Stimulated activated CD4-positive, alpha-beta T cell treated with anti-CD3 and anti-CD28 coated beads, Interleukin-12 subunit alpha, Interleukin-12 subunit beta, amount 100 ng/mL, for 4 hours (primary cell): ENCODE data around the gene SNAI3.

Source experiments
- DNase-seq: peaks from one replicate; pipeline ENCODE4 v3.0.0-alpha.2; 2020

The SNAI3 gene

GRCh38 chr16:88686439-88687253 lies at the start of gene SNAI3:
SNAI3 (minus strand) TSS chr16:88686507; CDS start chr16:88686406, 101 bp downstream.
- DNase-seq: peak; percentile 86

GRCh38 chr16:88736088-88736487 lies 49.8 kb upstream of the SNAI3 start:
- DNase-seq: no peak

- DNase-seq: no peak
Measured at GRCh38 chr16:88735616-88736015, 49.3 kb upstream of the SNAI3 start.

- no peak for DNase-seq
Measured at GRCh38 chr16:88735121-88735520, 48.8 kb upstream of the SNAI3 start.

DNA sequence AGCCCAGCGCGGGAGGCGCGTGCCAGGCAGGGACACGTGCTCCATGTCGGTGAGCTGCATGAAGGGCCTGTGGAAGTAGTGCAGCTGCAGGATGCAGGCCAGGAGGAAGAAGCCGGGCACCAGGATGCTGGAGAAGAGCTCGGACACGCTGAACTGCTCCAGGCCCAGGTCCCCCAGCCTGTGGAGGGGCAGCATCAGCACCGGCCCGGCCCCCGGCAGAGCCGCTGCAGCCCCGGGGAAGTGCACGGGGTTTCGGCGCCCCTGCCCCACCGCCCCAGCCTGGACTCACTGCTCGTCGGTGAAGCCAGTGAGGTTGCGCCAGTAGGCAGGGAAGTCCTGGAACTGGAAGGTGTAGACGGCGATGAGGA lies 48.0 kb upstream of the SNAI3 start:
- no peak for DNase-seq

DNA sequence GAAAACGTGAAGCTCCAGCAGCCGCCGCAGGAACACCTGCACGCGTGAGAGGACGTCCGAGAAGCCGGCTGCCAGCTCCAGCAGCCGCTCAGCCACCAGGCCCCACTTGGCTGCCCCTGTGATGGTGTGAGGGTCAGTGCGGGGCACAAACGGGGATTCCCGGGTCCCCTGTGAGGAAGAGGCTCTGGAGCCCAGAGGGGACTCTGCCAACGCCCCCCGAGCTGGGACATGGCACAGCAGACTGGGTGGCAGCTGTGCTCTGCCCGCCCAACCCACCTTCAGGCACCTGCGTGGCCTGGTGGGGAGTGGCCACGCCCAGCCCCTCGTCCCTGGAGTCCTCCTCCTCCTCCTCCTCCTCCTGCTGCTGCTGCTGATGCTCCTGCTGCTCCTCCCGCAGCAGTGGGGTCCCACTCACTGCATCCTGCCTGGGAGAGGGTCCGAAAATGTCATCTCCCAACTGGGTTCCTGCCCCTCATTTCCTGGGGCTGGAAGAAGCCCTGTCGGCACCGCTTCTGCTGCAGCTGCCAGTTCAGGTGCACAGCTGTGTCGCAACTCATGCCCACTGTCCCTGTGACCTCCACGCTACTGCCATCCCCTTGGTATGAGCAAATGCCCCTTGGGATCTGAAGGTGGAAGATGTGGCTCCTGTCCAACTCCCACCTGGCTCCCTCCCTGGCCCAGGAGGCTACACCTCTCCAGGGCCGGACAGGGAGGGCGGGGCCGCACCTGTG lies 47.5 kb upstream of the SNAI3 start:
- no peak for DNase-seq

GRCh38 chr16:88732961-88733294 lies 46.6 kb upstream of the SNAI3 start:
- no peak for DNase-seq

DNA sequence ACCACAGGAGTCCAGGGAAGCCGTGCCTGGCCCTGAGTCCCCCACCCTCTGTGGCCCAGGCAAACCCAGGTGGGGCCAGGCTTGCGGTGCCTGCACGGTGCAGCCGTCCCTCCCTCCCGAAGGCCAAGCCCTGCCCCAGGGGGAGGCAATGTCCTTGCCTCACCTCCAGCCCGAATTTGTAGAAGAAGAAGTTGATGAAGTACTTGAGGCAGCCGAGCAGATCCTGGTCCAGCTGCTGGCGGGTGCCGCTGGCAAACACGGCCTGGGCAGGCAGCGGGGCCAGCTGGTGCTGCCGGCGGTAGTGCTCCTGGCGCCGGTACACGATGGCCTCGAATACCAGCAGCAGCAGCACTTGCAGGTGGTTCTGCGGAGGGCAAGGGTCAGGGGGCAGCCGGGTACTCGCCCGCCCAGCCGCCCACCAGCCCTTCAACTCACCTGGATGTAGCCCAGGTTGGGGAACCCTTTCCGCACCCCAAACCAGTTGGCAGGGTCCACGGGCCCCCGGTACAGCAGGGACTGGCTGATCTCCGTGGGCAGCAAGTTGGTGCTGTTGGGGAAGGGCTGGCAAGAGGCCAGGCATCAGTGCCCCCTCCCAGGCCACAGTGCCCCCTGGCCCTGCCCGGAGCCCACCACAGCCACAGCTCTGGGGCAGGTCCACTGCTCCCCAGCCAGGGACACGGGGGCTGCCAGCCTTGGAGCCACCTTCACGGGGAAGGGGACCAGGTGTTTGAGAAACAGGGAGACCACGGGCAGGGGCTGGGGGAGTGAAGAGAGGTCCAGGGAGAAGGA lies 46.1 kb upstream of the SNAI3 start:
- DNase-seq: no peak

DNA sequence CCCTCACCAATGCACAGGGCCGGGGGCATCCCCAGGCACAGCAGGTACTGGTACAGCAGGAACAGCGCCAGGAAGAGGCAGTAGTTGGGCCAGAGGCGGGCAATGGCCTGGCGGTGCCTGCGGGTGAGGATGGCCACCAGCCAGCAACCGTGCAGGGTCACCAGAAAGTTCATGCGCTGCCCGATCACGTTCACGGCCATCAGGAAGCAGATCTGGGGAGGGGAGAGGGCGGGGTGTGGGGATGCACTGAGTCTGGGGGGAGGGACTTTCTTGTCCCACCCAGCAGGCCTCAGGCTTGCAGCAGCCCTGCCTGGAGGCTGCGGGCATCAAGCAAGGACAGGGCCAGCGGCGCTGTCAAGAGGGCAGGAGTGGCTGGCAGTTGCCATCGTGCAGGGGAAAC lies 45.4 kb upstream of the SNAI3 start:
- DNase-seq: no peak

- DNase-seq: no peak
Measured at GRCh38 chr16:88730632-88731607, 44.6 kb upstream of the SNAI3 start.

GRCh38 chr16:88727871-88728270 lies 41.6 kb upstream of the SNAI3 start:
- no peak for DNase-seq

DNA sequence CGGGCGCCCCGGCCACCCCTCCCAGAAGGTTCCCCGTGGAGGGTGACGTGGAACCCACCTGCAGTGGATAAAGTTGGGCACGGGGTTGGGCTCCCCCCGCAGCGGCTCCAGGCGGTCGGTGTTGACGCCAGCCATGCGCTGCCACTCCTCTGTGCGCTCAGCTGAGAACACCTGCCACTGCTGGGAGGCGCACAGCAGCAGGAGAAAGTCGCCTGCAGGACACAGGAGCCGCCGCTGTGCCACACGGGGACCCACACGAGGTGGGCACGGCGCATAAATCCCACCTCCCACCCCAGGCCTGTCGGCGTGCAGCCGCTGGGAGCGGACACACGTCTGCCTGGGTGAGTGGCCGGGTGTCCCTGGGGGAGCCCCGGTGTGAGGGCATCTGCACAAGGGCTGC lies 40.7 kb upstream of the SNAI3 start:
- DNase-seq: no peak

DNA sequence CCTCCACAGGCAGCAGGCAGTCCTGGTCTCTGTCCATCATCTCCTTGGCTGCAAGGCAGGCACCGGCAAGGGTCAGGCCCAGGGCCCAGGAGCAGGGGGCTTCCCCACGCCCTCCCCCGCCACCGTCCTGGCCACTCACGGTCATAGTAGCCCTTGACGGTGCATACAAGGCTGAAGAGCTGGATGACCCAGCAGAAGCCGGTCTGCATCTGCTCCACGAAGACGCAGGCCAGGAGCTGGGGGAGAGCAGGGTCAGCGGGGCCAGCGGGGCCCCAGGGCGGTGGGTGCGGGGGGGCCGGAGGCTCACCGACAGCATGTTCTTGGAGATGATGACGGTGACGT lies 40.1 kb upstream of the SNAI3 start:
- DNase-seq: no peak

- no peak for DNase-seq
Measured at GRCh38 chr16:88725609-88726407, 39.5 kb upstream of the SNAI3 start.

DNA sequence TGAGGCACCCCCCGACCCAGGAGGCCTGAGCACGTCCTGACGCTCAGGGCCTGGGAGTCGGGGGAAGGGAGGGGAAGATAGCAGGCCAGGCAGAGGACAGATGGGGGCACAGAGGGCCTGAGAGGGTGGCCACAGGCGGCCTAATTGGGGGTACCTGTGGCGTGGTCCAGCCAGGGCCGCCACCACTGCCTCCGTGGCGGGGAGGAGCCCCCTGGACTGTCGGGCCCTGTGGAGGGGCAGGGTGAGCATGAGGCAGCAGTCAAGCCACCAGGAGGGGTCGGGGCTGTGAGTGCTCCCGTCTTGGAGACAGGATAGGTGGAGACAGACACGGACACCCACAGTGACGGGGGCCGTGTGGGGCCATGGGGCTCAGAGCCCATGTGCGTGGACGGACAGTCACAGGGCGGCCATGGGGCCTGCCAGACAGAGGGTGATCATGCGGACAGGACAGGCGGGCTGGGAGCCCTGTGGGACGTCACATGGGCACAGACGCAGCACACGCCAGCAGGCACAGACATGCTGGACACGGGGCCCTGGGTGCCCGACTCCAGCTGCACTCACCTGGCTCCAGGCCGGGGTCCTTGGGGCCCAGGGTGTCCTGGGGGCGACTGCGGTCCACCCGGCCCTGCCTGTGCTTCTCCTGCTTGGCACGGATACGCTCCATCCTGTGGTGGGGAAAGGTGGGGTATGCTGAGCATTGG lies 38.7 kb upstream of the SNAI3 start:
- no peak for DNase-seq

- no peak for DNase-seq
Measured at GRCh38 chr16:88723911-88724310, 37.6 kb upstream of the SNAI3 start.

DNA sequence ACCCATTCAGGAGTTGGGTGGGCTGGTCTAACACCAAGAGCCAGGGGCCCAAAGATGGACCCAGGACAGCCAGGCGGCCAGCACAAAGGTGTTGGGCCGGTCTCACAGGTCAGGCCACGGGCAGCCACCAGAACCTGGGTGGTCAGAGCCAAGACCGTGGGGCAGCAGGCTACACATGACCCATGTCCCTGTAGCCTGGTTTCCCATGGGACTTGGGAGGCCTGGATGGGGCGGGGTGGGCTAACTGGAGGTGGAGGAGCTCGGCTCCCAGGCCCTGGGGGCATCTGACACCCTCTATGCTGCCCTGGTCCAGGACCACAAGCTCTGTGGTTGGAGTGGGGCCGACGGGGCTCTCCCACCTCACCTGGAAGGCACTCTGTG lies 37.2 kb upstream of the SNAI3 start:
- no peak for DNase-seq

DNA sequence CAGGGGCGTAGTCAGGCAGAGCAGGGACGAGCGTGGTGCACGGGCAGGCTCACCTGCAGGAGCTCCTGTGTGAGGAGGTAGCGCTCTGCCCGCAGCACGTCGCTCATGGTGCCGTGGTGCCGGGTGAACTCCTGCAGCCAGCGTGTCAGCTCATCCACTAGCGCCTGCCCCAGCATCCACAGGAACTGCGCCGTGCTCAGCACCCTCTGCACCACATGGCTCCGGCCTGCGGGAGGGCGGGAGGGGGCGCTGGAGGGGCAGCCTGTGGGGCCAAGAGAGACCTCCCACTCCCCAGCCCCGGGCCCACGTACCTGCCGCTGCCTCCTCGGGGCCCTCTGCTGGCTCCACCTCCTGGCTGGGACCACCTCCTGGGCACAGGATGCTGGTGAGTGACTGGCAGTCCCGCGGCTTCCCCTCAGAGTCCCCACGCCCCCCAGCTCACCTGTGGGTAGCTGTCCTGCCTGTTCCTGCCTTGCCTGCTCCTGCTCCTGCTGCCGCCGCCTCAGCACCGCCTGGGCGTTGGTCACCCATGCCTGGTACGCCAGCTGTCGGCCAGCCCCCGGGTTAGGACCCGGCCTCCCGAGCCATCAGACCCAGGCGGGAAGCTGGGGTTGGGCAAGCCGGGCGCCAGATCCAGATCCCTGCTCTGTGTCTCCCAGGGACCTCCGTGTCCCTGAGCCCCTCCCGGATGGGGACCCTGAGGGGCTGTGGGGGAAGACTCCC lies 36.6 kb upstream of the SNAI3 start:
- no peak for DNase-seq

DNA sequence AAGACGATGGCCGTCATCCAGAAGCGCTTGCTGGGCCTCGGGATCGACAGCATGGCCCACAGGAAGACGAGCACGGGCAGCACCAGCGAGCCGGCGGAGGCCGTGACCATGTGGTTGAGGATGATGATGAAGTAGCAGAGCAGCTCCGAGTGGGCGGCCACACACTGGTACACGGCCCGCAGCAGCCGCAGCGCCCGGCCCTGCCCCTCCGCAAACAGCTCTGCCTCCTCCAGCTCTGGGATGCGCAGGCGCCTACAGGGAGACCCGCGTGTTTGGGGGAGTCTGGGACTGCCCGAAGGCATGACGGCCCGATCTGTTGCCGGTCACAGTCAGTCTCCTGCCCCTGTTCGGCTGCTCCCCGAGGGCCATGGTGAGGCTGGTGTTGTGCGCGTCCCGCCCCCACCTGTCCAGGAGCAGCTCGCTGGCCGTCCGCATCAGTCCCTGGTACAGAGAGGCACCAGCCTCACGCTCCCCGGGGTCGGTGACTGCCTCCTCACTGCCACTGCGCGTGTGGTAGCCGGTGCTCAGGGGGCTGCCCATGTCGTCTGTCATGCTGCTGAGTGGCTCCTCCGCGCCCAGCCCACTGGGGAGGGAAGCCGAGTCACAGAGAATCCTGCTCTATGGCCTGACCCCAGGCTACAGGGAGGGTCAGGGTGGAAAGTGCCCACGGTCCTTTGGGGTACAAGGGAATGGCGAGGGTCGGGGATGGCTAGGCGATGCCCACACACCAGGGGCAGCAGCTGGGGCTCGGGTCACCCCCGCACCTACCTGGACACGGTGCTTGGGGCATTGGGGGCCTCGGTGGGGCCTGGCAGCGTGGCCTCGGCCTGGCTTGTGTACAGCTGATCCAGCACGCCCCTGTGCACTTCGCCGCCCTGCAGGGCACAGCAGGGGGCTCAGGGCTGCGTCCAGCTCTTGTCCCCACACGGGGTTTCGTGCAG lies 35.8 kb upstream of the SNAI3 start:
- DNase-seq: no peak
